Osteocyte (in vitro differentiated cells): Measurements from ENCODE around the gene PRDX3. TPM values are rescaled to one million over a fixed set of nuclear protein-coding genes. Genes with fewer than 3 reads are reported as not detected.

Experiments used
- DNase-seq: peaks from one replicate; pipeline ENCODE4 v3.0.0; 2021; ENCODE audit warnings: mixed read lengths; ENCODE audit not compliant: unreplicated experiment; ENCODE audit errors: extremely low spot score
- H3K27ac Mint-ChIP-seq: one replicate; pipeline ENCODE4 v1.8.0; 2021; ENCODE audit warnings: mild to moderate bottlenecking, mixed read lengths; ENCODE audit not compliant: unreplicated experiment
- H3K27me3 Mint-ChIP-seq: one replicate; pipeline ENCODE4 v1.8.0; 2021; ENCODE audit warnings: mixed read lengths; ENCODE audit not compliant: unreplicated experiment
- H3K36me3 Mint-ChIP-seq: one replicate; pipeline ENCODE4 v1.8.0; 2021; ENCODE audit warnings: mixed read lengths; ENCODE audit not compliant: unreplicated experiment
- H3K4me1 Mint-ChIP-seq: one replicate; pipeline ENCODE4 v1.8.0; 2021; ENCODE audit warnings: mixed read lengths; ENCODE audit not compliant: unreplicated experiment
- H3K4me3 Mint-ChIP-seq: one replicate; pipeline ENCODE4 v1.8.0; 2021; ENCODE audit warnings: mild to moderate bottlenecking, moderate library complexity, mixed read lengths; ENCODE audit not compliant: unreplicated experiment
- H3K9me3 Mint-ChIP-seq: one replicate; pipeline ENCODE4 v1.8.0; 2021; ENCODE audit warnings: mixed read lengths; ENCODE audit not compliant: unreplicated experiment
- total RNA-seq: library from RNA; stranded (reverse); gene quantifications from 2 replicates; pipeline ENCODE4 v1.2.1, GENCODE V29; 2021
- TF ChIP-seq, protein P1 (sequence below): fragments of 200-600 bp; sonication (generic); IDR thresholded peaks from 2 replicates; pipeline ENCODE4 v1.5.0; 2021; ENCODE audit warnings: antibody characterized with exemption, mild to moderate bottlenecking, moderate library complexity

The PRDX3 gene
- total RNA-seq, 1 donor from 2014 or later, result 76.9 TPM

GRCh38 chr10:119176166-119176565 is 2.4 kb downstream of the PRDX3 start:
- Mint-ChIP-seq H3K9me3 (no peaks in the 10 kb centered on the region), H3K27ac (no peak overlapping the region)

GRCh38 chr10:119174109-119174508 is 4.5 kb downstream of the PRDX3 start:
- peaks cover 28% of the 10 kb centered on the region for H3K36me3 Mint-ChIP-seq
- H3K27ac Mint-ChIP-seq, result no peak overlapping the region
- H3K4me3 Mint-ChIP-seq, result no peak overlapping the region
- no peak for DNase-seq
- peaks cover 27% of the 10 kb centered on the region for H3K4me1 Mint-ChIP-seq
- no peaks in the 10 kb centered on the region for H3K27me3 Mint-ChIP-seq
- no peaks in the 10 kb centered on the region for H3K9me3 Mint-ChIP-seq
- TF ChIP-seq, protein P1, sequence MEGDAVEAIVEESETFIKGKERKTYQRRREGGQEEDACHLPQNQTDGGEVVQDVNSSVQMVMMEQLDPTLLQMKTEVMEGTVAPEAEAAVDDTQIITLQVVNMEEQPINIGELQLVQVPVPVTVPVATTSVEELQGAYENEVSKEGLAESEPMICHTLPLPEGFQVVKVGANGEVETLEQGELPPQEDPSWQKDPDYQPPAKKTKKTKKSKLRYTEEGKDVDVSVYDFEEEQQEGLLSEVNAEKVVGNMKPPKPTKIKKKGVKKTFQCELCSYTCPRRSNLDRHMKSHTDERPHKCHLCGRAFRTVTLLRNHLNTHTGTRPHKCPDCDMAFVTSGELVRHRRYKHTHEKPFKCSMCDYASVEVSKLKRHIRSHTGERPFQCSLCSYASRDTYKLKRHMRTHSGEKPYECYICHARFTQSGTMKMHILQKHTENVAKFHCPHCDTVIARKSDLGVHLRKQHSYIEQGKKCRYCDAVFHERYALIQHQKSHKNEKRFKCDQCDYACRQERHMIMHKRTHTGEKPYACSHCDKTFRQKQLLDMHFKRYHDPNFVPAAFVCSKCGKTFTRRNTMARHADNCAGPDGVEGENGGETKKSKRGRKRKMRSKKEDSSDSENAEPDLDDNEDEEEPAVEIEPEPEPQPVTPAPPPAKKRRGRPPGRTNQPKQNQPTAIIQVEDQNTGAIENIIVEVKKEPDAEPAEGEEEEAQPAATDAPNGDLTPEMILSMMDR, result no peak

More at GRCh38 chr10:119176166-119176565, 2.4 kb downstream of the PRDX3 start:
- TF ChIP-seq, protein P1, result no peak
- no peak for DNase-seq
- no peak overlapping the region for H3K4me3 Mint-ChIP-seq
- H3K4me1 Mint-ChIP-seq, result peaks cover 31% of the 10 kb centered on the region
- H3K36me3 Mint-ChIP-seq, result peaks cover 21% of the 10 kb centered on the region
- H3K27me3 Mint-ChIP-seq, result no peaks in the 10 kb centered on the region

- TF ChIP-seq, protein P1, result no peak
- Mint-ChIP-seq H3K9me3 (no peaks in the 10 kb centered on the region), H3K4me1 (peaks cover 14% of the 10 kb centered on the region), H3K27me3 (no peaks in the 10 kb centered on the region), H3K4me3 (no peak overlapping the region), H3K36me3 (peaks cover 20% of the 10 kb centered on the region), H3K27ac (peak overlapping the region; percentile 65)
- DNase-seq, result no peak
Observed at GRCh38 chr10:119167041-119167440, 11.6 kb downstream of the PRDX3 start.

- peaks cover 17% of the 10 kb centered on the region for H3K36me3 Mint-ChIP-seq
- H3K27me3 Mint-ChIP-seq, result no peaks in the 10 kb centered on the region
- H3K9me3 Mint-ChIP-seq, result no peaks in the 10 kb centered on the region
- peaks cover 14% of the 10 kb centered on the region for H3K4me1 Mint-ChIP-seq
- peak overlapping the region; percentile 81 for H3K4me3 Mint-ChIP-seq
- TF ChIP-seq, protein P1, result no peak
- peak overlapping the region; percentile 65 for H3K27ac Mint-ChIP-seq
- no peak for DNase-seq
Observed at GRCh38 chr10:119166564-119166963, 12.0 kb downstream of the PRDX3 start.

DNA sequence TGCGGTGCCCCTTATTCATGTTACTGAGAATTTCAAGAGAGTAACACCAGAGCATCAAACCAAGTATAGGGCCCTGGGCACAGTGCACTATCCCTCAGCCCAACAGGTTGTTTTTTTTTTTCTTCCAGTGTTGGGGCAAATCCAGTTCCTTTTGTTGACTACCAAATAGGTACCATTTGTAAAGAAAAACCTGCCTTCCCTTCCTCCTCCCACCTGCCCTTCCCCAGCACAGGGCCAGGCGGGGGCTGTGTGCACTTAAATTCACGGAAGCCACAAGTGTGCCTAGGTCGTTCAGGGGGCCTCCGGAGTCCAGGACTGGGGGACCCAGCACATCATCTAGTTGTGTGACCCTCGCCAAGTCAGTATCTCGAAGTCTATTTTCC is 12.5 kb downstream of the PRDX3 start:
- Mint-ChIP-seq H3K36me3 (peaks cover 13% of the 10 kb centered on the region), H3K27ac (peak overlapping the region; percentile 65), H3K4me3 (peak overlapping the region; percentile 81), H3K9me3 (no peaks in the 10 kb centered on the region), H3K27me3 (no peaks in the 10 kb centered on the region), H3K4me1 (peaks cover 14% of the 10 kb centered on the region)
- DNase-seq, result no peak
- TF ChIP-seq, protein P1, result no peak
